ENCODE data around the gene FRS3. TPM values are rescaled to one million over a fixed set of nuclear protein-coding genes. Genes with fewer than 3 reads are reported as not detected.
A peak's percentile ranks its signal among the peaks of the same experiment; 100 is the strongest.

Gene FRS3
- total and polyA plus RNA-seq, 2 of the 13 experiments (the other 11 are each of a cell fraction or from before 2014, with no cell fraction given): 3.0 to 7.4 TPM

DNA sequence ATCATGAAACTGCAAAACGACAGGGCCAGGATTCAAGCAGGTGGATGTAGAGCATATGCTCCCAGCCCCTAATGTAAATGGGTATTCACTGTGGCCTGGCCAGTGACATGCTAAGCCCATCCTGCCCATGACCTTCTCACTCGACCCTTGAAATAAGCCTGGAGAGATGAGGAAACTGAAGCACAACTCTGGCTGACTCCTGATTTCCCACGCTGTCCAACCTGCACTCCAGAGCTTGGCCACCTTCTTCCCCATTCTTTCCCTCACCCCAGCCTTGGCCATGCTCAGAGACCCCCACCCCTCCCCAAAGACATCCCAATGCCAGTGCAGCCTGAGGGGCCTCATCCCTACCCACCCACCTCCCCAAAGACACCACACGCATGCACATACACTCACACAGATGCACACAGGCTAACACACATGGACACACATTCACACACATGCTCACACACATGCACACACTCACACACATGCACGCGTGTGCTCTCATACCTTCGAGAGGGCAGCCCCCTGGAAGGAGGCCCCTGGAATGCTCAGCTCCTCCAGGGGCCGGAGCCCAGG lies 56.7 kb downstream of the FRS3 start (continued):
- TF ChIP-seq, protein P1, sequence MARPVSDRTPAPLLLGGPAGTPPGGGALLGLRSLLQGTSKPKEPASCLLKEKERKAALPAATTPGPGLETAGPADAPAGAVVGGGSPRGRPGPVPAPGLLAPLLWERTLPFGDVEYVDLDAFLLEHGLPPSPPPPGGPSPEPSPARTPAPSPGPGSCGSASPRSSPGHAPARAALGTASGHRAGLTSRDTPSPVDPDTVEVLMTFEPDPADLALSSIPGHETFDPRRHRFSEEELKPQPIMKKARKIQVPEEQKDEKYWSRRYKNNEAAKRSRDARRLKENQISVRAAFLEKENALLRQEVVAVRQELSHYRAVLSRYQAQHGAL (CRISPR knock-in tag; IDR thresholded peaks at IDR 0.05; ENCODE audit: not compliant biosample characterization): no peak

DNA sequence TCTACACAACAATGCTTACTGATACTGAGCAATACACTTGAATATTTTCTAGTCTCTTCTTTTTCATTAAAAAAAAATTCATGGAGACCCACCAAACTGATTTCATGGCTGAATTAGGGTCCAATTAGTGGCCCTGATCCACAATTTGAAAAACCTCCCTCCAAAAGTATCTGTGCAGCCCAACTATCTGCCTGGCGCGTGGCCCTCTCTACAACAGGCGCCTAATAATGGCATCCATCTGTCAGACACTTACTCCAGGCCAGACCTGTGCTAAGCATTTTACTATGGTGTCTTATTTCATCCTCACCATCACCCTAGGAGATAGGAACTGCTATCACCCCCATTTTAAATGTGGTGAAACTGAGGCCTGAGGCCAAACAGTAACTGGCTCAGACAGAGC lies 58.3 kb downstream of the FRS3 start:
- no peak for FAIRE-seq
- peaks cover 41% of the 10 kb centered on the region for H3K4me1 ChIP-seq (ENCODE audit: insufficient read depth, low read length)
- no peaks in the 10 kb centered on the region for H3K9me3 ChIP-seq (ENCODE audit: low read length)
- TF ChIP-seq ZNF766 (CRISPR knock-in tag; IDR thresholded peaks at IDR 0.05; ENCODE audit: borderline replicate concordance): no peak
- peak; percentile 42; the same call in 1 of the 2 replicates for TF ChIP-seq ZNF629 (CRISPR knock-in tag; conservative IDR thresholded peaks at IDR 0.05)
- H3K9ac ChIP-seq (ENCODE audit: insufficient read depth, low read depth, low read length): no peak overlapping the region
- ATAC-seq: no peak
- H4K20me1 ChIP-seq (ENCODE audit: insufficient read depth, low read length): no peaks in the 10 kb centered on the region
- H2AFZ ChIP-seq (ENCODE audit: low read length): no peak overlapping the region
- H3K4me3 ChIP-seq (replicated peaks in 1 of 3; ENCODE audit: insufficient read depth in 1 of 3, low read depth in 2 of 3, low read length in 3 of 3): no peak overlapping the region
- intact Hi-C loops (cut with micrococcal nuclease; ENCODE audit: unreplicated experiment): loop anchor here (10.0 kb wide), 1 partner anchor 323 kb away; no protein-coding TSS in a partner anchor
- H3K36me3 ChIP-seq (replicated peaks in 1 of 2; ENCODE audit: control insufficient read depth in 1 of 2, insufficient read depth in 2 of 2, low read length in 2 of 2): no peaks in the 10 kb centered on the region; a peak in 1 of 5 replicates
- 98% methylated on average over 3 of the region's 3 CpGs for WGBS (ENCODE audit: low lambda C conversion rate)
- no peaks in the 10 kb centered on the region for H3K27me3 ChIP-seq (ENCODE audit: control insufficient read depth in 1 of 2, insufficient read depth in 2 of 2, low read length in 2 of 2)
- no peak overlapping the region for H3K4me2 ChIP-seq (ENCODE audit: low read depth, low read length)
- in situ Hi-C loops (cut with HindIII; ENCODE audit: extremely low pct_ligation_motif_present, low pct_unique_long_range_greater_than_20kb): no loop called here
- no TSS peak for BruUV-seq (replicated peaks)
- H3K27ac ChIP-seq (ENCODE audit: extremely low read length, insufficient read depth, low read length): no peak overlapping the region
- H3K79me2 ChIP-seq (ENCODE audit: insufficient read depth, low read length): peaks cover 3% of the 10 kb centered on the region
- POLR2A ChIA-PET: interaction anchor here (1.2 kb wide), 1 partner anchor 13 kb away, joined by 8 read pairs; no protein-coding TSS in a partner anchor
- DNase-seq (ENCODE audit: low spot score): no peak
- CTCF ChIA-PET (ENCODE audit: low intra/inter-chr PET ratio, low total read pairs): no interaction called here

DNA sequence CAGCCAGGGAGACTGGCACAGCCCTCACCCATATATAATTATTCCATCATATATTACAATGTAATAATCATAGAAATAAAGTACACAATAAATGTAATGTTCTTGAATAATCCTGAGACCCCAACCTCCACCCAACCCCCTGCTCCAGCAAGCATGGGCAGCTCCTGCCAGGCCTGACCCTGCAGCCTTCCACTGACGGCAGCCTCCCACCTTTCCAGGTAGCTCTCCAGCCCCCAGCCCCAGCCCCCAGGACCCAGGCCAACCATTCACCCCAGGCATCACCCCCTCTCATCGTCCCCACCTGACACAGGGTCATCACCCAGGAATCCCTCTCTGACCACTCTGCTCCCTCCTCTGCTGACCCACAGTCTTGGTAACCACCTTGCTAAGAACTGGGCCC lies 58.9 kb downstream of the FRS3 start:
- in situ Hi-C loops (cut with HindIII; ENCODE audit: extremely low pct_ligation_motif_present, low pct_unique_long_range_greater_than_20kb): no loop called here
- peaks cover 3% of the 10 kb centered on the region for H3K79me2 ChIP-seq (ENCODE audit: insufficient read depth, low read length)
- intact Hi-C loops (cut with micrococcal nuclease; ENCODE audit: unreplicated experiment): loop anchor here (10.0 kb wide), 1 partner anchor 324 kb away; no protein-coding TSS in a partner anchor
- BruUV-seq (replicated peaks): no TSS peak
- no peak overlapping the region for H3K27ac ChIP-seq (ENCODE audit: extremely low read length, insufficient read depth, low read length)
- no peak for FAIRE-seq
- H4K20me1 ChIP-seq (ENCODE audit: insufficient read depth, low read length): no peaks in the 10 kb centered on the region
- H2AFZ ChIP-seq (ENCODE audit: low read length): no peak overlapping the region
- ChIA-PET POLR2A (interaction anchor here (1.9 kb wide), 1 partner anchor 14 kb away, joined by 8 read pairs; no protein-coding TSS in a partner anchor), CTCF (ENCODE audit: low intra/inter-chr PET ratio, low total read pairs) (no interaction called here)
- no peaks in the 10 kb centered on the region for H3K9me3 ChIP-seq (ENCODE audit: low read length)
- H3K4me3 ChIP-seq (replicated peaks in 1 of 3; ENCODE audit: insufficient read depth in 1 of 3, low read depth in 2 of 3, low read length in 3 of 3): no peak overlapping the region
- DNase-seq (ENCODE audit: low spot score): no peak
- H3K27me3 ChIP-seq (ENCODE audit: control insufficient read depth in 1 of 2, insufficient read depth in 2 of 2, low read length in 2 of 2): no peaks in the 10 kb centered on the region
- 100% methylated on average over 2 of the region's 2 CpGs for WGBS (ENCODE audit: low lambda C conversion rate)
- H3K4me2 ChIP-seq (ENCODE audit: low read depth, low read length): no peak overlapping the region
- no peak overlapping the region for H3K9ac ChIP-seq (ENCODE audit: insufficient read depth, low read depth, low read length)
- no peak for ATAC-seq
- H3K36me3 ChIP-seq (replicated peaks in 1 of 2; ENCODE audit: control insufficient read depth in 1 of 2, insufficient read depth in 2 of 2, low read length in 2 of 2): no peaks in the 10 kb centered on the region; a peak in 1 of 5 replicates
- peaks cover 41% of the 10 kb centered on the region for H3K4me1 ChIP-seq (ENCODE audit: insufficient read depth, low read length)
- TF ChIP-seq, protein P2, sequence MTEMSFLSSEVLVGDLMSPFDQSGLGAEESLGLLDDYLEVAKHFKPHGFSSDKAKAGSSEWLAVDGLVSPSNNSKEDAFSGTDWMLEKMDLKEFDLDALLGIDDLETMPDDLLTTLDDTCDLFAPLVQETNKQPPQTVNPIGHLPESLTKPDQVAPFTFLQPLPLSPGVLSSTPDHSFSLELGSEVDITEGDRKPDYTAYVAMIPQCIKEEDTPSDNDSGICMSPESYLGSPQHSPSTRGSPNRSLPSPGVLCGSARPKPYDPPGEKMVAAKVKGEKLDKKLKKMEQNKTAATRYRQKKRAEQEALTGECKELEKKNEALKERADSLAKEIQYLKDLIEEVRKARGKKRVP (CRISPR knock-in tag; IDR thresholded peaks at IDR 0.05): no peak
- TF ChIP-seq ARNTL (CRISPR knock-in tag; IDR thresholded peaks at IDR 0.05) (no peak), PHF8 (CRISPR knock-in tag; IDR thresholded peaks at IDR 0.05) (no peak), KAT2B (IDR thresholded peaks at IDR 0.05; ENCODE audit: borderline replicate concordance, low read depth, low read length) (no peak), IRF2 (CRISPR knock-in tag; IDR thresholded peaks at IDR 0.05) (no peak), DMAP1 (CRISPR knock-in tag; IDR thresholded peaks at IDR 0.05) (no peak), ZNF251 (CRISPR knock-in tag; IDR thresholded peaks at IDR 0.05) (no peak), HNRNPL (IDR thresholded peaks at IDR 0.05; ENCODE audit: low read depth, low read length) (no peak), U2AF2 (IDR thresholded peaks at IDR 0.05; ENCODE audit: low read depth, low read length) (no peak), ESRRA (CRISPR knock-in tag; IDR thresholded peaks at IDR 0.05; ENCODE audit: low read depth) (no peak), ZNF570 (CRISPR knock-in tag; IDR thresholded peaks at IDR 0.05; ENCODE audit: borderline replicate concordance) (no peak)
